Middle frontal gyrus (tissue), 1 donor: ENCODE results near the gene TRAIP.
A peak's percentile ranks its signal among the peaks of the same experiment; 100 is the strongest.
"Not testable (repeated sequence)": the region's sequence is repeated elsewhere in the genome, so short reads cannot be mapped to it uniquely, and the experiment has no call there.

Experiments
- DNase-seq: peaks from one replicate; pipeline ENCODE4 v3.0.0-alpha.2; 2015; ENCODE audit warnings: low spot score; ENCODE audit errors: extremely low spot score

TRAIP gene

GRCh38 chr3:49856181-49857005 is at the start of gene TRAIP:
Gene TRAIP, minus strand, starts transcription at chr3:49856564. Its CDS starts 111 bp downstream, at chr3:49856453.
- DNase-seq, result peak; percentile 93

GRCh38 chr3:49904448-49904847 is 48.1 kb upstream of the TRAIP start:
- not testable (repeated sequence) for DNase-seq

GRCh38 chr3:49903451-49904424 is 47.4 kb upstream of the TRAIP start, which contains the start of gene MST1R:
Gene MST1R, minus strand, starts transcription at chr3:49903873. Its CDS starts 264 bp downstream, at chr3:49903609.
- no peak for DNase-seq

- no peak for DNase-seq
These were observed 46.4 kb upstream of the TRAIP start for GRCh38 chr3:49902511-49903345.

GRCh38 chr3:49901366-49902339 is 45.3 kb upstream of the TRAIP start:
- no peak for DNase-seq

- DNase-seq, result no peak
These were observed 44.3 kb upstream of the TRAIP start for GRCh38 chr3:49900491-49901153.

- no peak for DNase-seq
These were observed 43.5 kb upstream of the TRAIP start for GRCh38 chr3:49899815-49900214.

GRCh38 chr3:49898991-49899390 is 42.6 kb upstream of the TRAIP start:
- DNase-seq, result no peak

GRCh38 chr3:49896345-49896744 is 40.0 kb upstream of the TRAIP start:
- no peak for DNase-seq

GRCh38 chr3:49895791-49896190 is 39.4 kb upstream of the TRAIP start:
- DNase-seq, result no peak

GRCh38 chr3:49889296-49889695 is 32.9 kb upstream of the TRAIP start:
- no peak for DNase-seq

- no peak for DNase-seq
These were observed 30.5 kb upstream of the TRAIP start for GRCh38 chr3:49886922-49887265.

- no peak for DNase-seq
These were observed 27.6 kb upstream of the TRAIP start for GRCh38 chr3:49883998-49884397.

GRCh38 chr3:49882166-49882565 is 25.8 kb upstream of the TRAIP start:
- no peak for DNase-seq

- no peak for DNase-seq
These were observed 24.4 kb upstream of the TRAIP start for GRCh38 chr3:49880581-49881315.

- no peak for DNase-seq
These were observed 23.4 kb upstream of the TRAIP start for GRCh38 chr3:49879721-49880120.

GRCh38 chr3:49878686-49879085 is 22.3 kb upstream of the TRAIP start:
- no peak for DNase-seq

- DNase-seq, result no peak
These were observed 21.4 kb upstream of the TRAIP start for GRCh38 chr3:49877716-49878115.

GRCh38 chr3:49876567-49876966 is 20.2 kb upstream of the TRAIP start:
- DNase-seq, result no peak
